IPS-18a (cell line): Measurements from ENCODE around the gene RIPK4.

Source experiments
- H3K27ac ChIP-seq: one replicate; pipeline ENCODE4 v1.5.1; 2013; ENCODE audit warnings: low read length
- H3K27me3 ChIP-seq: one replicate; pipeline ENCODE4 v1.6.1; 2013; ENCODE audit warnings: mild to moderate bottlenecking, low read length; ENCODE audit not compliant: control insufficient read depth, insufficient read depth
- H3K36me3 ChIP-seq: one replicate; pipeline ENCODE4 v1.6.1; 2013; ENCODE audit warnings: low read depth, low read length; ENCODE audit not compliant: control insufficient read depth
- H3K4me1 ChIP-seq: one replicate; pipeline ENCODE4 v1.6.1; 2013; ENCODE audit warnings: low read depth, low read length; ENCODE audit not compliant: control insufficient read depth
- H3K4me3 ChIP-seq: one replicate; pipeline ENCODE4 v1.5.1; 2013; ENCODE audit warnings: low read length
- H3K9ac ChIP-seq: one replicate; pipeline ENCODE4 v1.6.1; 2013; ENCODE audit warnings: mild to moderate bottlenecking, low read length, moderate library complexity
- H3K9me3 ChIP-seq: one replicate; pipeline ENCODE4 v1.6.1; 2013; ENCODE audit warnings: low read depth, low read length; ENCODE audit not compliant: control insufficient read depth

RIPK4 gene

DNA sequence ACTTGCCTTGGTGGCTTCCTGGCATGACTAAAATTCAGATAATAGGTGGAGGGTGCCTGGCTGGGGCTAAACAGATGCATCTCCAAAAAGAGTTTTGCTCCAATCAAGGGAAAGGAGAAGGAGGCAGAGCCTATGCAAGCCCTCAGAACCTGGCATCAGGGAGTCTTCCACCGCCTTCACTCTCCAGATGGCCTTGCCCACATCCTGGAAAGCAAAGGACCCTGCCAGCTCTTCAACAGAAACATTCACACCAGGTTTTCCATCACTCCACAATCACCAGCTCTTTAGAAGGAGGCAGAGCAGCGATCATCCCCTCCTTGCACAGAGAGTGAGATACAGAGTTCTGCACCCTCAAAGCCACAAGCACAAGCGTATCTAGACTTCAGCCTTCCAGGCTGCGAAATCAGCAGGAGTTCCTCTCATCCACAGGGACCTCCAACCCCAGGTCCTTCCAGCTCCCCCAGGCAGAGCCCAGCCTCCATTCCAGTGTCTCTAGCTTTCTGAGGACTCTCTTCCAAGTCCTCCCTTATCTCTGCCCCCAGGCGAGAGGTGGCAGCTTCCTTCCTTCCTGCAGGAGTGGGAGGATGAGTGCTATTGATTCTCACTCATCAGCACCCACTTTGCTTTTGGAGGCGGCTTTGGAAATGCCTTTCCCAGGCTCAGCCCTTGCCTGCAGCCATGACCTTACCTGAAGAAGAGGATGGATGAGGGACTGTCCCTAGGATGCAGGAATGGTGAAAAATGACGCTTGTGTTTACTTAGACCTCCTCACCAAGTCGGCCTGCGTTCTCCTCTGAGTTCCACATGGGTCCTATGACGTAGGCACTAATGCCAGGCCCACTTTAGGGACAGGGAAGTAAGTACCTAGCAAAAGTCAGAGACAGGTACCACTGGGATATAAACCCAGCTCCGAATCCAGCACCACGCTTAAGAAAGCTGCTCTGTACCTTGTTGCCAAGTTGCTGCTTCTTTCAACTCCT, 75.4 kb downstream of the RIPK4 start:
- H3K27me3 ChIP-seq = no peaks in the 10 kb centered on the region
- H3K36me3 ChIP-seq = no peaks in the 10 kb centered on the region
- no peak overlapping the region for H3K4me3 ChIP-seq
- H3K27ac ChIP-seq = no peak overlapping the region
- H3K4me1 ChIP-seq = no peaks in the 10 kb centered on the region
- no peaks in the 10 kb centered on the region for H3K9me3 ChIP-seq
- no peak overlapping the region for H3K9ac ChIP-seq
